Measurements from ENCODE around the gene CDHR4.
"Not testable (repeated sequence)": the region's sequence is repeated elsewhere in the genome, so short reads cannot be mapped to it uniquely, and the experiment has no call there.

The CDHR4 gene, protein sequence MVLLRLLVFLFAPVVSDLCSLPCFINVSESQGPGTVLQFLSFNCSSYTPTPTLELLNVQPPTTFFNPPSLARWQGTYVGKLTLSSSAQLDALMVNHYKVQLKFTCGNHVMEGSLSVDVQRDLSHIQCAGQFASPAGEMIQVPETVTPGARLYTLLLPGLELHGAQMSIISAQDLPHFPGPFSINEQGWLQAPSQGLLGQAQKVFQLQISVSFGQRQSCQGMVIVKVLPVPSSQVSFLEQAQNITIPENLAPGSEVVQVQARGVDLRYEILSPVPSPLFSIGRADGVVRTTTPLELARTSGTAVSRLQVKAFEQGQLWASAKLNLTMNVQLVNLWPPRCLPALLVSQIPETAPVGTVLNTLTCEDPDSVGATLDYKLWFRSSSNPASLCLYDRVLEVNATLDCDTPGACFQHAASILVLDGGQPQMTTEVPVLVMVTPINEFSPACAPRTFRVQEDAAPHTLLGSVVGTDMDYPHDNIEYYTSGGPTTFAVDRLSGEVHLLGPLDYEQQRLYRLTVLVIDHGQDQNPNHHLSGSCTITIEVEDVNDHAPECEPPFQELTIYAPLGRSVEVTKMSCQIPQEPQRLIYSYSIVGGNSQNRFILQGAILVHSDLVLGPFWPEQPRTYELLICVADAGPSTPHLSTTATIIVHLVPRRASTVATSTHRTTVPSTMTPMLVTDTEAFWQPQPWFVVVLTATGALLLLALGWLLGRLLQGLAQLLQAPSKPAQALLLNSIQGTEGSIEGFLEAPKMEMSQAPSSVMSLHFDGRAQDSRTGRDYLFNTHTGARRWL

DNA sequence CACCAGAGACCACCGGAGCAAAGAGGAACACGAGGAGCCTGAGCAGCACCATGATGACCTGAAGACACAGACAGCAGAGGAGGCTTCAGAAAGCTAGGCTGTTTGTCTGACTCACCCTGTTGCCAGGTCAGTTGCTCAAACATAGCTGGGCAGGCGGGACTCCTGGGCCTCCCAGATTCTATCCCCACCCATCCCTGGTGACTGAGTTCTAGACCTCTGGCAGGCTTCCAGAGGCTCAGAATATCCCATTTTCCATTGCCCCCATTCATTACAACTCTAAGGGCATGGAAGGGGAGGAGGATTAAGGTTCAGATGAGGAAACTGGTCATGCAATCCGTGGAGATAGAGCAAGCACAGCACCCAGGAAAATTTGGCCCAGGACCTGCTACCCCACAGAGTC lies at the start of gene CDHR4:
Gene CDHR4, minus strand, starts transcription at position 113 of the 400 bp plus-strand sequence. Its CDS starts 61 bp downstream, at position 52.
- no peak for DNase-seq

DNA sequence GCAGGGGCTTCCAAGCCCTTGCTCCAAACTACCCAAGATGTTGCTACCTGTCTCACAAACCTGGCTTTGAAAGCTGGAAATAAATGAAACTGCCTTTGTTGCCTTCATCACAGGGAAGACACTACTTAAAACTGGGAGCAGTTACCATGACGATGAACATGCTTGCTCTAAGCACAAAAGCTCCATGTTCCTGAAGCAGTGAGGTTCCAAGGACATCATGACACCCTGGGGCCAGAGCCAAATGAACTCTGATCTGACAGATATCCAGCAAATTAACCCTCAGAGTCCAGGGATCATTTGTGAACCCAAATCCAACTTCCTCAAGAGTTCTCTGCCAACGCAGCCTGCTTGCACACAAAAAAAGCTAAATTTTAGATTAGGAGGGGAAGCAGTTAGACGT lies 46.0 kb upstream of the CDHR4 start:
- no peak for DNase-seq

DNA sequence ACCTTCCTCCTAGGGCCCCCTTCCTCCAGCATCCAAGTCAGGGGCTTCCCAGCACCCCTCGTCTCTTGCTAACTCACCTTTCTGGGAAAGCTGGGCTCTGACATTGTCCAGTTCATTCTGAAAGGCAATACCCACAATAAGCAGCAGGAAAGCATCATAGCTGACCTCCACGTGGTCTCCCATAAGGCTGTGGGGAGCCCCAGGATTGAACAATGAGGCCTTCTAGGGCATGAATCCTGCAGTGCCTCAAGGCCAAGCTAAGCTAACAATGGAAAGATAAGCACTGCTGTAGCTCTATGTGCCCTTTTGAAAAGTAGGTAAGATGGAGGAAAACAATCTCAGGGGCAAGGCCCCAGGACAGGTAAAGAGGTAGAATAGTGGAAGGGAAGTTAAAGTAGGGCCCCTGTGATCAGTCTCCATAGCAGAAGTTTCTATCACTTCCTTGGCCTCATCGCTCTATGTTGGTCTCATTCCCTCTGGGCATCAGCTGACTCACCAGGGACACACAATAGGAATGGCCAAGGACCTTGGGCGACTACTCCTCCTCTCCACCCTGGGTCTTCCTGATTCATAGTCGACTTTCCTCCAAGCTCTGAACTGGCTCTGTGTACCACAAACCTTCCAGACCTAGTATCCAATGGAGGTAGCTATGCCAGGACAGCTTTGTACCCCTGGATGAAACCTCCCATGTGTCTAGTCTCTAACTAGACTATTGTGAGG lies 45.0 kb upstream of the CDHR4 start:
- DNase-seq = no peak

DNA sequence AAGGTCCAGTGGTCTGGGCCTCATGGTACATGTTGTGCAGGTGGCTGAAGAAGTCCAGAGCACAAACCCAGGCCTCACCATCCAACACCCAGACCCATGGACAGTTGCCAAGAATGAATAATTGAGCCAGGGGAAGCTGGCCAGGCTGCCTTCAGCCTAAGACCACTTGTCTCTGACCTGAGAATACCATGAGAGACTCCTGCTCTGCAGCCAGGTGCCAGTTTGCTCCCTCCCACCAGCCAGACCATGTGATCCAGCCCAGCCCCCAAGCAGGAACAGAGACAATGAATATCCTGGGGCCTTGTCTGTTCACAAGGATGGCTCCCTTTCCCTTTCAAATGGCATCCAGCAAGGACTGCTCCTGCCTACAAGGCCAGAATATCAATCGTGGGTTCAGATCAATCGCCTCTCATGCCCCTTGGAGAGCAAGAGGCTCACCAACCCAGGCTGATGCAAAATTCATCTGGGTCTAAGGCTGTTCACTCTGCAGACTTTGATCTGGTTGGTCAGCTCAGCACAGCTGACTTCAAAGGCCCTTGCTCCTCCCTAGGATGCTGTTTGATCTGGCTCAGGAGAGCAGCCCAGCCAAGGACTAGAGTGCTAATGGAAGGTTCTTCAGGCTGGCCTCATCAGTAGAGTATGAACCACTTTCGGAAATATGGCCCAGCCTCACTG lies 43.3 kb upstream of the CDHR4 start:
- DNase-seq = no peak

DNA sequence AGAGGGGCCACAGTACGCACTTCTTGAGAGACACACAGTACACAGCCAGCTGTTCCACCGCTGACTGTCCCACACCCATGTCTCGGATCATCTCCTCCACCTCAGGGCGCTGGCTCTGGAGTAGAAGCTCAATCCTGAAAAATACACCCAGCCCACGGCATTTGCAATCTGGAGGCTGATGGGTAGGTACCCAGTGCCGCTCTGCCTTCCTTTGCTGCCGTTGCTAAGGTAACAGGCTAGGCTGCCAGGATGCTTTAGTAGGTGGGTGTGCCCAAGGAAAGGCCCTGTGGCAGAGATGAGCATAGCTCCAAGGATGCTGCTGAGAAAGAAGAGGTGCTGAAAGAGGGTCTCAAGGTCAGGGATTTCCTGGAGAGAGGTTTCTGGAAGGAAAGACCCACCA lies 42.1 kb upstream of the CDHR4 start:
- DNase-seq = no peak

DNA sequence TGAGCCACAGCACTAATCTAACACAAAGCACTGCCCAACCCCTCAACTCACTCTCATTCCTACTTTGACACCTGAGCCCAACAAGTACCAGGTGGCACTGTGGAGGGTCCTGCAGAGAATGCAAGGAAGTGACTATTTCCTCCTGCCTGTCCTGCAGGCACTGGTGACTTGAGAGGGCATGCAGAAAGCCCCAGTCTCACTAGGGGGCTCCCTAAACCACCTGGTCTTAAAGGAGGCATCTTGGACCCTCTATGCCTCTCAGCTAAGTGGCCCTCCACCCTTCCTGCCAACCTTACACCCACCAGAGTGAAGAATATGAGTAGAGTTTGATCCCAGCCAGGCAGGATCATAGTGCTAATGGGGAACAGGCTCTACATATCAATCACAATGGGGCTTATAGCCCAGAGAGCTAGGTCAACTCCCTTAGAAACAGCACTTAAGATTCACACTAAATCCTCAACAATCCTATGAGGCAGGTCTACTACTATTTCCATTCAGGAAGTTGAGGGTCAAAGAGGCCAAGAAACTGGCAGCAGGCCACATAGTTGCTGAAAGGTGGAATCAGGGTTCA lies 41.5 kb upstream of the CDHR4 start:
- DNase-seq = no peak

DNA sequence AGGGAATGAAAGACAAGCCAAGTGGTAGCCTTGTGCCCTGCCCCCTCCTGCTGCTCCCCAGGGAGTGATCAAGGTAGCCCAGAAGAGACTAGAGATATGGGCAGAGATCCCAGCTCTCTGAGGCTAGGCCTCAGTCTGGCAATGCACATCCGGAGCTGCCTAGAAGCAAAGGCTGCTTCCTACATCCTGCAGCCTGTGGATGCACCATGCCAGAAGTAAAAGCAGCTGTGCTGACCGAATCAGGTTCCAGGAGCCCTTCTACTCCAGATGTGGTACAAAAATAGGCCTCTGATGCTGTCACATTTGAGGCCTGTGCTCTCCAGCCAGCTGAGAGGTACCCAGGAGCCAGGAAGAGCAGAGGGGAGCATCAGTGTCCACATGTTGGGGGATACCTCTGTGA lies 40.7 kb upstream of the CDHR4 start:
- no peak for DNase-seq

DNA sequence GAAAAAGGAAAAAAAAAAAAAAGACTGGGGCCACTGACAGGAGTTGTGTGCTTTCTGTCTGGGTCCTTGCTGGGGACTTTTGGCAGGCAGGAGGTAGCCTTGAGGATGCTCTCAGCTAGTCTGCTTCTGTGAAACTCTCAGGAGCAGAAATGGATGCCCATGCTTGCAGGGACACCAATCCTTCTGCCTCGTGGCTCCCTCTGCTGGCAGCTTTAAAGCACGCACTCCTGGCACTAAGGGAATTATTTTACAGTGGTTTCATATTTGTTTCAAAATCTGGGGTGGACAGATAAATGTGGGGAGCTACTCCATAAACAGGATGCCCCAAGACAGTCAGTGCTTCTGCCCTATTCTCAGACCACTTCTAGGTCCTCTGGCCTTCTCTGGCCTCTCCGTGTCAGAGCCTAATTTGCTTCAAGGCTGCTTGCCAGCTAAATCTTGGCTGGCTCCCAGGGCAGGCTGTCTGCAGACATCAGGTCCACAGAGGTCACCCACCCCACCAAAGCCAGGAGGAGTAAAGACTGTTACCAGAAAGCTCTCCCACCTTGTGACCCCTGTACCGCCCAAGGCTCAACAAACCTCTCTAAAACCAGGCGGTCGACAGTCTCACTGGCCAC lies 39.6 kb upstream of the CDHR4 start:
- peak; percentile 74 to 82 for DNase-seq

DNA sequence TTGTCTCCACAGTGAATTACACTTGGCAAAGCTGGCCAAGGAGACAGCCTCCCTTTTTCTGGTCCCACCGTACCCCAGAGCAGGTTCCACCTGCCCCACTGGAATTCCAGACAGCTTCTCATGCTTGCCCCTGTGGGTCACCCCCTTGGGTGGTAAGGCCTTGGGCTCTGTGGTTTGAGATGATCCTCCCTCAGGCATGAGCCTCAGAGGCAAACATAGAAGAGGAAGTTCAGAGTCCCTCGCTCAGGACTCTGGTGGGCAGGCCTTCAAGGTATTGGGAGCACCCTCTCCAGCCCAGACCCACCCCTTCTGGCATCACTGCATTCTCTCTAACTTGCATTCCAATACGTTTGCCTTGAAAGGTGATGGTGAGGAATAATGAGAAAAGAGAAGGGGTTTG lies 31.7 kb upstream of the CDHR4 start:
- no peak for DNase-seq

DNA sequence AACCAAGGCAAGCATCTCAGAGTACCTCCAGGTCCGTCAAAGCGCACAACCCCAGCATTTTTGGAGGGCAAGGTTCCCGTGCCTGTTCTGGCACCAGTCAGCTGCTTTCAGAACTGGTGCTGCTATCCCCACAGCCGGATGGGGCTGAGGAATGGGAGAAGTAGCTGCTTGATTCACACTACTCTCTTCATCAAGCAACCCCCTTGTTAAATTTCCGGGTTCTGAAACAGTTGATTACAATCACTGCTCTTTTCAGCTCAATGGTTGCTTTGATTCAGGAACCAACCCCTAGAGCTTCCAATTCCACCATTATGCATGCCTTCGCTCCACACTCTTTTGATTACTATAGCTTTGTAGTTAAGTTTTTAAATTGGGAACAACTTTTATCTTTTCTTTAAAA lies 26.3 kb upstream of the CDHR4 start:
- no peak for DNase-seq

DNA sequence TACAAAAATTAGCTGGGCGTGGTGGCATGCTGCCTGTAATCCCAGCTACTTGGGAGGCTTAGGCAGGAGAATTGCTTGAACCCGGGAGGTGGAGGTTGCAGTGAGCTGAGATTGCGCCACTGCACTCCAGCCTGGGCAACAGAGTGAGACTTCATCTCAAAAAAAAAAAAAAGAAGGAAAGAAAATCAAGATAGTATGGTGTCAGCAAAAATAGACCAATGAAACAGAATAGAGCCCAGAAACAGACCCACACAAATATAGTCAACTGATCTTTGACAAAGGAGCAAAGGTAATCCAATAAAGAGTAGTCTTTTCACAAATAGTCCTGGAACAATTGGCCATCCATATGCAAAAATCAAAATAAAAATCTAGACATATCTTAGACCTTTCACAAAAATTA lies 23.5 kb upstream of the CDHR4 start:
- not testable (repeated sequence) for DNase-seq

DNA sequence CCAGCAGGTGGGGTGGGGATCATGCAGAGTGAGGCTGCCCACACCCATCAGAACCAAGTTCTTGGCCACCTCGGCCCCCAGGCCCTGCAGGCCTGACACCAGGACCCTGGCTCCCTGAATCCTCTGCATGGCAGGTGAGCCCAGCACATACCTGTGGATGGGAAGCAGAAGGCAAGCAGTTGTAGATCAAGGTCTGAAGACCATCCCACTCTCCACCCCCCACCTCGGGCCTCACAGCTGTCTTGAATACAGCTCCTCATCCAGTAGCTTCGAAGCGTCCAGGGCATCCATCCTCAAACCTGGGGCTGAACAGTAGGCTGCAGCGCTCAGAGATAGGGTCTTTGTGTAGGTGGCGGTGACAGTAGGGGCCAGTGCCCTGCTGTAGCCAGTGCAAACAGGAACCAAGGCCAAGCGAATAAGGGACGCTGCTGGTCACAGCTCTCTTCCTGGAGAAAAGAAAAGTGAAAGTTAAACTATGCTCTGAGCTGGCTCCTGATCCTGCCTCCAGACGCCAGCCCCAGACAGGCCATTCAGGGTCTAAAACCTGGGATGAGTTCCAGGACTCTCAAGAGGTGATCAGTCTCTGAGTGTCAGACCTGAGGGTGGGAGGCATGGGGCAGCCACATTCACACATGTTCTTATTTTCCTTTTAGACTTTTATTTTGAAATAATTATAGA lies 14.0 kb upstream of the CDHR4 start, which contains the start of gene UBA7:
Gene UBA7, minus strand, starts transcription at position 457 of the 678 bp plus-strand sequence. Its CDS starts 166 bp downstream, at position 291.
- peak; percentile 17 to 28 for DNase-seq

DNA sequence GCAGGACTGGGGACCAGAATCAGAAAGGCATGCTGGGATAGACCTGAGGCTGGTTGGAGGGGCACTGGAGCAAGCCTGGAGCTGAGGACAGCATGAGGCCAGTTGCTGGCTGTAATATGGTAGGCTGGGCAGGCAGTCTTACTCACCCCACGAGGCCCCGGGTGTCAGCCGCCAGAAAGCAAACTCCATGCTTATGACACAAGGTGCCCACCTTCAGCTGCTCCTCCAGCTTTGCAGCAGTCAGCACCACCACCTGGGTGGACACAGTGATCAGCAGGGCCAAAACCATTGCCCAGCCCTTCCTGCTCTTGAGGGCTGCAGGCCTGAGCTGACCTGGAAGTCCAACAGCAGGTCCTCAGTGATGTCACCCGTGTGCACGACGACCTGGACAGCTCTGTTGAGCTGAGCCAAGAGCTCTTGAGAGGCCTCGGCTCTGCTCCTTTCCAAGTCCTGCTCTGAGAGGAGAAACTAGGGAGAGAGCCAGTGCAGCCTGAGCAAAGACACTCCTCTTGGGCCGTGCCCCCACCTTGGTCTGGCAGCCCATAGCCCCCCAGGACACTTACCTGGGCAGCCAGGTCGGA lies 13.3 kb upstream of the CDHR4 start:
- DNase-seq = no peak

DNA sequence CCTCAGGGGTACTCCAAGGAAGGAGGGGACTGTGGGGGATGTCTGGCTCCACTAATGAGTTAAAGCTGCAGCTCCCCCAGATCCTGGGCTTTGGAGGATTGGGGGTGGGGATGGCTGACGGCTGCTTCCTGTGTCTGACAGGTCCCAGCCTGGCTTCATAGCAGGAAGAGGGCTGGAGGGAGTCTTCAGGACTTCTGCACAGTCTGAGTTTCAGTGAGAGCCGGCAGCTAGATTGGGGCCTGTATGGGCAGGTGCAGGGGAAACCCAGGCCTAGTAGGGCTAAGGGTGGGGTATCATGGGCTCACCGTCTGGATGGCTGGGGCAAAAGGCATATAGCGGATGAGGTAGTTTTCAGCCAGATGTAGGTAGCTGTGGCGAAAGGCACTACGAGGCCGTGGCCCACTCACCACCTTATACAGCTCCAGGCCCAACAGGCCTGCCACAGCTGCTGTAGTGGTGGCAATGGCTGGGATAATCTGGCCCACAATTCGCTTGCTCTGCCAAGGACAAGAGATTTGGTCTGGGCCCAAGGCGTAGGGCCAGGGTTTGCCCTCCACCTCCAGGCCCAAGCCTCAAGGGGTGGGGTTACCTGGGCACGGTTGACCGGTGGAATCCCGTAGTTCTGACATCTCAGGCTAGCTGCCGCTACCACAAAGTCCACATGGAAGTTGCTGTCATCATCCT lies 7.9 kb upstream of the CDHR4 start:
- no peak for DNase-seq

DNA sequence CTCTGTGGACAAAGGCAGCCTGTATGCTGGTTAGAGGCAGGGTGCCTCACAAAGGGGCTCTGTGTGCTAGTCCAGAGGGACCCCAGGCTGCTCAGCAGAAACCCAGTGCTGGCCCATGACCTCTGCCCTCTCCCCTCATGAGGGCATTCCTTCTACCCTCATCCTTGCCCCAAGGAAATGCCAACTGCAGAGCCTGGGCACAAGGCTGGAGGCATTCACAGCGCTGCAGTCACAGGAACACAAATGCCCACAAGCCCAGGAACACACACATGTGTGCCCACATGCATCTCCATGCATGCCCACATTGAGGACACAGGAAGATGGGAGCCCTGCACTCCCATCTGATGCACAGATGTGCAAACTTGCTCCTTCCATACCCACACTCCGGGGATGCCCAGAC lies 7.2 kb upstream of the CDHR4 start:
- DNase-seq = no peak

DNA sequence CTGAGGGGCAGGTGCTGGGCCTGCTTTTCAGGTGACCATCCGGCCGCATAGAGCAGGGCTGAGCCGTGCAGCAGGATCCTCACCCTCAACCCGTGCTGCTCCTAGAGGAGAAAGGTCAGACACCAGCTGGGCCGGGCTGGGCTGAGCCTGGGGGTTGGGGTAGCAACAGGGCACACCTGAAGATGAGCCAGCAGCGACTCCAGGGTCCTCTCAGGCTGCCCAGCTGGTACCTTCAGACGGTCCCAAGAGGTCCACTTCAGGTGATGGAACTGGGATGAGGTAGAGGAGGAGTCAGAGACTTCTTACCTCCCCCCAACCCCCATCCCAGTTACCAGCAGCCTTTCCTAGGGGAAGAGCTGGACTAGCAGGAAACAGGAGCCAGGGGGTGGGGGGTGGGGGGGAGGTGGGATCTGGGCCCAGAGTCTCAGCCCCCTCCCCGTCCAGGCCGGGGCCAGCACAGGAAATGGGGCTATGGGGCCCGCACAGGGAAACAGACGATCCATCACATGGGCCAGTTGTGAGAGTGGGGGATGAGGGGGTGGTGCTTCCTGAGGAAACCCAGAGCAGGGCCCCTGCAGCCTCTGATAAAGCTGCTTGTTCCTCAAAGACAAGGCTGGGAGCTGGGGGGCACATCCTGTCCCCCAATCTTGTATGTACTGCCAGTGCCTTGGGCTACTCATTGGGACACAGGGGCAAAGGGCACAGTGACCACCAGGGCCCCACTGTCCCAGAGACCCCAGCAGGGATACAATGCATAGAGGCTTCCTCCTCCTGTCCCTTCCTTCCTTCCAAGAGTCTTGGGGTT lies 6.4 kb upstream of the CDHR4 start:
- no peak for DNase-seq

DNA sequence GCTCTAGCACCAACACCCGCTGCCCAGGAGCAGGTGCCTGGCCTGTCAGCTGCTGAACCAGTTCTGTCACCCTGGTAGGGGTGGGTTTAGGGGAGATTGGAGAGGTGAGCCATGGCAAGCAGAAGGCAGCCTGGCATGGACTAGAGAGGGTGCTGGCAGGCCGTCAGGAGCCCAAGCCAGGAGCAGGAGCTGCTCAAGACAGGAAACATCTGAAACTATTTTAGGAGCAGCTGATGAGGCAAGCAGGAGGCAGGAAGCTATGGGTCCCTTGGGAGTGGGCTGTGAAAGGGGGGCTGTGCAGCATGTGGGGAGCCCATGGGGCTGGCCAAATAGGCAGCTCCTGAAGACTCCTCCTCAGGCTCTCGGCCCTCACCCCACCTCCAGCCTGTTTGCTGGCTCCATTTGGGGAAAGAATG lies 5.7 kb upstream of the CDHR4 start:
- DNase-seq = no peak

DNA sequence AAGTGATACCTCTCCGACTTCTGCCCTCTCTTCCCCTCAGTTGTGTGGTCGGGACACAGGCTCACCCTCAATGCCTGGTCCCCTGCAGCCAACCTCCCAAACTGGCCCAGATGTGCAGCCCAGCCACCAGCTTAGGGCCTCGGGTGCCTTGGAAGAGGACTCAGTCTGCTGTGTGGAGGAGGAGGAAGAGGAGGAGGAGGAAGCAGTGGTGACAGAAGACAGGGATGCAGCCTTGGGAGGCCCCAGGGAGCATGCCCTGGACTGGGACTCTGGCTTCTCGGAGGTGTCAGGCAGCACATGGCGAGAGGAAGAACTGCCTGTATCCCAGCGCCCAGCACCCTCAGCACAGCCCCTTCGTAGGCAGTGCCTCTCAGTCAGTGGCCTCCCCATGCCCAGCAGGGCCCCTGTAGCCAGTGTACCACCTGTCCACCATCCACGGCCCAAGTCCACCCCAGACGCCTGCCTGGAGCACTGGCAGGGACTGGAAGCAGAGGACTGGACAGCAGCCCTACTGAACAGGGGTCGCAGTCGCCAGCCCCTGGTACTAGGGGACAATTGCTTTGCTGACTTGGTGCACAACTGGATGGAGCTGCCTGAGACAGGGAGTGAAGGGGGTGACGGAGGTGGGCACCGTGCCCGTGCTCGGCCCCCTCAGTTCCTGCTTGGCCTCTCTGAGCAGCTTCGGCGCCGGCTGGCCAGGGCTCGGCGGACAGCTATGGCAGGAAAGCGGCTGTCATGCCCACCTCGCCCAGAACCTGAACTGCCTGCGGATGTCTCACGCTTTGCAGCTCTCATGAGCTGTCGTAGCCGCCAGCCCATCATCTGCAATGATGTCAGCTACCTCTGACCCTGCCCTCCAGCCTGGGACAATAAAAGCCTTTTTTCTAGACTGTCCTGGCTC lies 4.7 kb upstream of the CDHR4 start:
- no peak for DNase-seq
